ENCODE measurements around the gene REPS2.
"Not testable (repeated sequence)": the region's sequence is repeated elsewhere in the genome, so short reads cannot be mapped to it uniquely, and the experiment has no call there.

REPS2 gene
- 0.21 to 2.9 (median 0.39) reads per million in 3 experiments for total RNA-seq

DNA sequence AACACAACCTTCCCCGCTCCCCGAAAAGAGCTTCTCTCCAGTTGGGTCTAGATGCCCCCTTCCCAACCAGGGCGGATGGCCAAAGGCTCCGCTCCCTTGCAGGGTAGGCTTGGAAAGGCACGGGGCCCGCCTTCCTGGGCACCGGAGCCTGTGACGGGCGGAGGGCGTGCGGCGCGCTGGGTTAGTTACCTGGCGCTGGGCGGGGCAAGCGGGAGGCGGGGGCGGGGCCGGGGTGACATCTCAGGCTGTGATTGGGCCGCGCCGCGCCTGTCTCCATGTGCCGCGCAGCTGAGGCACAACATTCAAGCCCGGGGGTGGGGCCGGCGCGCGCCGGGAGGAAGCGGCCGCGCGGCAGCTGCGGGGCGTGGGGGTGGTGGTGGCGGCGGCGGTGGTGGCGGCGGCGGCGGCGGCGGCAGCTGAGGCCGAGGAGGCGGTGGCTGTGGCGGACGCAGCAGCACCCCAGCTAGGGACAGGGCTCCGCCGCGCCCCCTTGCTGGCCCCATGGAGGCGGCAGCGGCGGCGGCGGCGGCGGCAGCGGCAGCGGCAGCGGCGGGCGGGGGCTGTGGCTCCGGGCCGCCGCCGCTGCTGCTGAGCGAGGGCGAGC, at the start of gene REPS2:
Gene REPS2 (plus strand): TSS at position 298 of the 604 bp plus-strand sequence. CDS start 204 bp downstream, at position 502.
- peak; percentile 65 for DNase-seq

DNA sequence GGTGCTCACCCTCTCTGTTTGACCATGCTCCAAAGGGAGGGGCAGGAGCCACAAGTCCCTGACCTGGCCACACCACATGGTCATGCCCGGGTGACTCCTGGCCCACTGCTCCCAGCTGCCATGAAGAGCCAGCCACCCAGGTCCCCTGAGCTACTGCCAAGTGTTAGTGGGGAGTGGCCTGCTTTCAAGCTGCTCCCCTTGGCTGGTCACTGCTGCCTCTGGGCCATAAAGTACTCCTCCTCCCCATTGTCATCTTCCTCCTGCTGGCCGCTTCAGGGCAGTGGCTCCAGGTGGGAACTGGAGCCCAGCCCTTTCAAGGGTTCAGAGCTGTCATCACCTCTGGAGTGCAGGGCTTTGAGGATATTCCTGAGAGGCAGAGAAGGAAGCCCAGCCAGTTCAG, 49.0 kb upstream of the REPS2 start:
- DNase-seq = no peak

DNA sequence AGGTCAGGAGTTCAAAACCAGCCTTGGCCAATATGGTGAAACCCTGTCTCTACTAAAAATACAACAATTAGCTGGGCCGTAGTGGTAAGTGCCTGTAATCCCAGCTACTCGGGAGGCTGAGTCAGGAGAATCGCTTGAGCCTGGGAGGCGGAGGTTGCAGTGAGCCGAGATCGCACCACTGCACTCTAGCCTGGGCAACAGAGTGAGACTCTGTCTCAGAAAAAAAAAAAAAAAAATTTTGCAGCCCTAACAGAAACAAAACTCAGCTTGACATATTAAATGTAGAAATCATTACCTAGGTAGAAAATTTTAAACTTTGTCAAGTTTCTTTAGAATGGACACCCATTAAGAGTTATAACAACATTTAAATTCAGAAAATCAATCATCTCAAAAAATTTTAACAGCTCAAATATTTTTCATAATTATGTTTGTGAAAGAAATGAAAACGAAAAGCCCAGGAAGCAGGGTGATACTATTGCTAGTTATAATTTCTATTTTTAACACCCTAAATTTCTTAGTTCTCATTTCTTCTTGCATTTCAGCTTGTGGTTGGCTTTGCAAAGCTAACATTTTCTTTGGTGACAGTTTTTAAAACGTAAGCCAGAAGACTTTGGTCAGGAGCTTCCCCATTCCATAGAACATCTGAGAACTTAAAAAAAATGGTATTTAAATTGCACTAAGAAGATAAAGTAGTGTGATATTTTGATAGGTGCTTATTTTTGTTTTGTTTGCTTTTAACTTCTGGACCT, 43.0 kb upstream of the REPS2 start:
- no peak for DNase-seq

DNA sequence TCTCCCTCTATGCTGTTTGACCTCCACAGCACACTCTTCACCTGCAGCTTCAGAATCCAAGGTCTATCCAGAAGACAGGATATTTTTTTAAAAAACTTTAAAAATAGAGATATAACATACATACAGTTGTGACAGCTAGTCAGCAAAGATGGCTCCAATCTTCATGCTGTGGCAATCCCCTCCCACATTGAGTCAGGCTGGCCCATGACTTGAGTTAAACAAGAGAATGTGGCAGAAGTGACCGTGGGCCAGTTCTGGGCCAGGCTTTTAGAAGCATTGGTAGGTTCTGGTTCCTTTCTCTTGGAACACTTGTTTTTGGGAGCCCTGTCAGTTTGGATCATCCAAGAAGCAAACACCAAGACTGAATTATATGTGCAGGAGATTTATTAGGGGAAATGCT, 36.1 kb upstream of the REPS2 start:
- no peak for DNase-seq

DNA sequence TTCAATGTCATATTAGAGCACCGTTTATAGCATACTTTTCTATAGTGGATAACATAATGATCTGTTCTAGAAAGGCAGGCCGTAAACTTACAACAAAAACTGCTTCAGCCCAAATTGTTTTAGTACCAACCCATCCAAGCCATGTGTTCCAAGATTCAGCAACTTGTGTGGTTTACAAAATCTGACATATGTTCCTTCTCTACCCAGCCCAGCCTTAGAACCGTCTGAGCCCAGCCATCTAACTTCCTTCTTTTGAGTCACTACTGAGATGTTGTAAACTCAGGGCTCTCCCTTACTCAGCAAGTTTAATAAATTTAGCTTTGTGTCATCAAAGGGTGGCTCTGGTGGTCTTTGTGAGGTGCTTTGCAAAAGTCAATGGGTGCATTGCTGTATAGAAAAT, 32.4 kb upstream of the REPS2 start:
- no peak for DNase-seq

DNA sequence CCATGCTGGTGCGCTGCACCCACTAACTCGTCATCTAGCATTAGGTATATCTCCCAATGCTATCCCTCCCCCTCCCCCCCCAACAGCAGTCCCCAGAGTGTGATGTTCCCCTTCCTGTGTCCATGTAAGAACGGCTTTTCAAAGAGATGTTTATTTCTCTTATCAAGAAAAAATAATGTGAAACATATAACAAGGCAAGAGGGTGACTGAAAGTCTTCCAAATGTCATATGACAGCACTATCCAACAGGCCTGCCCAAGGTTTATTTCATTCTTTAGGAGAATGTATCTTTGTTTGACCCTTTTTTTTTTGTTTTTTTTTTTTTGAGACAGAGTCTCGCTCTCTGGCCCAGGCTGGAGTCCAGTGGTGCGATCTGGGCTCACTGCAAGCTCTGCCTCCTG, 29.9 kb upstream of the REPS2 start:
- DNase-seq = no peak

DNA sequence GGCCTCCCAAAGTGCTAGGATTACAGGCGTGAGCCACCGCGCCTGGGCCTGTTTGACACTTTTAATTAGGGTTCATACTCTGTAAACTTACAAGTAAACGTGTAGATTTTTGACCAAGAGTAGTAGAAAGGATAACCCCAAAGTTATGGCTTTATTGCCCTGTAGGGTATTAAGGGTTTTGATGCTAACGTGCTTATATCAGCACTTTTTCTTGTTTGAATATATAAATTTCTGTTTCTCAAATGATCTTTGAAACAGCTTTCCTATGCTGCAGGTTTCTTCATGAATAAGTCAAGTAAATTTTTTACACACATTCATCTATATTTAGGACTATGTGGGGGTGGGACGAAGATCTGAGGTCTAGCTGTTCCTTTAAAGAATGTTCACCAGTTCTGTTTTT, 29.3 kb upstream of the REPS2 start:
- DNase-seq = no peak

DNA sequence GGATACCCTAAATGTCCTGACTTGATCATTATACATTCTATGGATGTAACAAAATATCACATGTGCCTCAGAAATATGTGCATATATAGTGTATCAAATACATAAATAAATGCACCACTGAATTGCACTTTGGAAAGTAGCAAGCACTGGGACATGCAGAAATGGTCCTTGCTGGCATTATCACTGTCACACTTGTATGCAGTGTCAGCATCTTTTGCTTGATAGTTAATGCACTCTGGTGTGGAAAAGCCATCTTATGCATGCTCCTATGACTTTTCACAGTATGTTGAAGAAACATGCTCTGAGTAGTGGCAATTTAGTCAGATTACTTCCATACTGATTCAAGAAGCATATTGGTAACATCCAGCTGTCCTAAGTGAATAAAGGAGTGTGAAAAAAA, 27.5 kb upstream of the REPS2 start:
- DNase-seq = no peak

DNA sequence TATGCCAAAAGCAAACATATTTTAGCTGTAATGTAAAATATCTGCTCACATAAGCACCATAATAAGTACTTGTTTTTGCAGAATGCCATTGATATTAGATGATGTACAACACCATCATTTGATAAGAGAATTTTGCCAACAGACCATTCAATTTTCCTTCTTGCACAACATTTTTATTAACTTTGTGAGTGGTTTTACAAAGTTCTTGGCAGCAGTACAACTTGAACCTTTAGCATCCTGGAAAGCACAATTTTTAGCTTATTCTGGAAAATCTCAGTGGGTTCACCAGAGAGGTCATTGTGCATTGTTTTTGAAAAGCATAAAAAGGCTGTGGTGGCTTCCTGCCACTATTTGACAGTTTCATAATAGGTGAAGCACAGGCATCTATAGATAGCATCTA, 26.4 kb upstream of the REPS2 start:
- no peak for DNase-seq

DNA sequence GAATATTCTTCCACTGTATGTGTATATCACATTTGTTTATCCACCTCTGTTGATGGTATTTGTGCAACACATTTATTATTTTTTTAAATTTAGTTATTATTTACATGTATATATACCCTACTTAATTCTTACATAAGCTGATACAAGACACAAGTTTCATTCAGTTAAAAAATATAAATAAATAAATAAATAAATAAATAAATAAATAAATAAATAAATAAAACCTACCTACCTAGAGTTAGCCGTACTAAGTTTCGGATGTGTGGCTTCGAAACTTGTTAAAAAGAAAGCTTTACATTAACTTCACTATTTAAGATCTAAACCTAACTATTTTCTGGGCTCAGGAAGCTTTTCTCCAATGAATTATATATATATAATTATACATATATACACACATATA, 23.3 kb upstream of the REPS2 start:
- no peak for DNase-seq

DNA sequence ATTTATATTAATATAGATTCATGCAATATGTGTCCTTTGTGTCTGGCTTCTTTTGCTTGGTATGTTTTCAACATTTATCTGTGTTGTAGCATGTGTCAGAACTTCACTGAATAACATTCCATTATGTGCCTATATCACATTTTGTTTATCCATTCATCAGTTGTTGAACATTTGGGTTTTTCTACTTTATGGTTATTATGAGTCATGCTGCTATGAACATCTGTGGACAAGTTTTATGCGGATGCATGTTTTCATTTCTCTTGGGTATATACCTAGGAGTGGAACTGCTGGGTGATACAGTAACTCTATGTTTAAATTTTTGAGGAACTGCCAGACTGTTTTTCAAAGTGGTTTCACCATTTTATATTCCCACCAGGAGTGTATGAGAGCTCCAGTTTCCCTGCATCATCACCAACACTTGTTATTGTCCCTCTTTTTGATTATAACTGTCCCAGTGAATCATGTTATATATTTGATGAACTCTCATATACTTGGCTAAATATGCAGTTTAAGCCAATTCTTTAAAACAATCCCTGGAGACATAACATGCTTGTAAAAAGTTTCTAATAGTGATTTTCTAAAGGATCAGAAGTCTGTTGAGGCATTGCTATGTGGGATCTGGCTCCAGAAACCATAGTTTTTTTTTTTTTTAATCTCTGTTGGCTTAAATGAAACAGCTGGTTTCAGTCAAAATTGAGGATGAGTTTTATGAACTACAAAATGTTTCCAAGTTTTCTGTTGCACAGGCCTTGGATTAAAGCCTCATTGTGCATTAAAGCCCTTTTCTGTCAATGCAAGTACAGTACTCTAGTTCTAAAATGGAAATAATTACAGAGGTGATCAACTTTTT, 21.6 kb upstream of the REPS2 start:
- DNase-seq = no peak

DNA sequence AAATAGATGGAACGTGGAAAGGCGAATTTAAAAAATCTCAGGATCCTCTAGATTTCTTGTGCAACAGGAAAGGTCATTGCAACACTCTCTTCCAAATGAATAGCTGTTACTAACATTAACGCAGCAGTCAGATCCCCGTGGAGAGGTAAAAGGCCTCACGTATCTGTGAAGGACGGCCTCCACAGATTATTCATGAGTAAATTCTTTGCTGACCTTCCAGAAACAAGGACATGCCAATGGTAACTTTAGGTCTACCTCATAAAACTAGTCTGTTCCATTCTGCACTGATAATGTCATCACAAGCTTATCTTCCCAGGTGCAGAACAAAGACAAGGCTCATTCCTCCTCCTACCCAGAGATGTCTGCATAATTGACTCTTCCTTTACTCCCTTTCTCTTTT, 16.1 kb upstream of the REPS2 start:
- DNase-seq = no peak

DNA sequence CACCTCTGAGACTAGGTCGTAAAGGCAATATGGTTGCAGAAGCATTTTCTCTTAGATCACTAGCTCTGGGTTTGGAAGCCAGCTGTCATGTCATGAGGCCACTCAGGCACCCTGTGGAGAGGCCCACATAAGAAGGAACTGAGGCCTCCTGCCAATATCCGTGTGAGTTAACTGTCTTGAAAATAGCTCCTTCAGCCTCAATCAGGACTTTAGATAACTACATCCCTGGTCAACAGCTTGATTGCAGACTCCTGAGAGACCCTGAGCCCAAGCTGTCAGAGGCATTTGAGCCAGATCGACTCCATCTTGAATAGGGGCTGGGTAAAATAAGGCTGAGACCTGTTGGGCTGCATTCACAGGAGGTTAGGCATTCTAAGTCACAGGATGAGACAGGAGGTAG, 15.1 kb upstream of the REPS2 start:
- DNase-seq = no peak

DNA sequence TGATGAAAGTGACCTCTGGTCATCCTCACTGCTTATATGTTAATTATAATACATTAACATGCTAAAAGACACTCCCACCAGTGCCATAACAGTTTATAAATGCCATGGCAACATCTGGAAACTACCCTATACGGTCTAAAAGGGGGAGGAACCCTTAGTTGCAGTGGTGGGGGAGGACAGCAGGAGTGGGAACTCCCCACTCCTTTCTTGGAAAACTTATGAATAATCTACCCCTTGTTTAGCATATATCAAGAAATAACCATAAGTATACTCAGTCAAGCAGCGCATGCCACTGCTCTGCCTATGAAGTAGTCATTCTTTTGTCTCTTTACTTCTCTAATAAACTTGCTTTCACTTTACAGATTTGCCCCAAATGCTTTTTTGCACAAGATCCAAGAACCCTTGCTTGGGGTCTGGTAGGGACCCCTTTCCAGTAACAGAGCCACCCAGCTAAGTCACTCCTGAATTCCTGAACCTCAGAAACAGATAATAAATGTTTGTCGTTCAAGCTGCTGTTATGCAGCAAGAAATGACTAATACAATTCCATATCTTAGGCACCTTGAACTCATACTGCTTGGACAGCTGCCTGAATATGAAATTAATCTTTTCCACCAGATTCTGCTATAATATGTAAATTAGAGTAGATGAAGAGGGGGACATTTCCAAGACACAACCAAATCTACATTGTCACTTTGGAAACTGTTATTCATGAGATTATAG, 14.4 kb upstream of the REPS2 start:
- DNase-seq = no peak

DNA sequence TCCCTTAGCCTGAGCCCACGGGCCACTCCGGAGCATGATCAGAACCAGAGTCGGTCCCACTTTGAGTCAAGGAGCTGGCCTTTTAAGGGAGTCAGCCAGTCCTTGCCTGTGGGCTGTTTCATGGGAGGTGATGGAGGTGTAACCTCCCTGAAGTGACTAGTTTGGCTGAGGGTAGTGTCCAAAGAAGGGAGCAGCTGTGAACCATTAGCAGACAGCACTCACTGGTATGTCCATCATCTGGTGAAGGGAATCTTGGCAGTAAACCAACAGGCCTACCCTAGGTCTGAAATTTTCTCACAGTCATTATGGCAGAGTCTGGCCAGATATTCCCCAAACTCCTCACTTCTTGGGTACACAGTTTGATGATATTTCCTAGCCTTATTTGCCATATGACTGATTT, 12.3 kb upstream of the REPS2 start:
- no peak for DNase-seq

DNA sequence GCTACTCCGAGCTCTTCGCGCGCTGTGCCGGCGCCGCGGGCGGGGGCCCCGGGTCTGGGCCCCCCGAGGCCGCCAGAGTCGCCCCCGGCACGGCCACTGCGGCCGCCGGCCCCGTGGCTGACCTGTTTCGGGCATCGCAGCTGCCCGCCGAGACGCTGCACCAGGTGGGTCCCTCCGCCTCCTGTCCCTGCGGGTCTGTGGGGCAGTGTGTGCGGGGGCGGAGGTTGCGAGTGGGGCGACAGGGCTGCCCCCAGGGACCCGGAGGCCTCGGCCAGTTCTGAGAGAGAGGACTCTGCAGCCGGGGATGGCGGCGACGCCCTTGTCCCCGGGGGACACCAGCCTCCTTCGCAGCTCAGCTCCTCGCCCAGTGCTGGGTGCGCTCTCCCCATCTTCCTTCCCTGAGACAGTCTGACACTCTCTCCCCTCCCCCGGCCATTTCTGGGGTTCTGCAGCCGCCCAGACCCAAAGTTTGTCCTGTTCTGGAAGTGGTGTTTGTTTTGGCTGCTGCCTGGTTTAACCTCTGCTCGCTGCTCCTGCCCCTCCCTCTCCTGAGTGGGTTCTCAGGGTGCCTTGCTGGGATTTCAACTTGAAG, 609 bp downstream of the REPS2 start:
- no peak for DNase-seq

DNA sequence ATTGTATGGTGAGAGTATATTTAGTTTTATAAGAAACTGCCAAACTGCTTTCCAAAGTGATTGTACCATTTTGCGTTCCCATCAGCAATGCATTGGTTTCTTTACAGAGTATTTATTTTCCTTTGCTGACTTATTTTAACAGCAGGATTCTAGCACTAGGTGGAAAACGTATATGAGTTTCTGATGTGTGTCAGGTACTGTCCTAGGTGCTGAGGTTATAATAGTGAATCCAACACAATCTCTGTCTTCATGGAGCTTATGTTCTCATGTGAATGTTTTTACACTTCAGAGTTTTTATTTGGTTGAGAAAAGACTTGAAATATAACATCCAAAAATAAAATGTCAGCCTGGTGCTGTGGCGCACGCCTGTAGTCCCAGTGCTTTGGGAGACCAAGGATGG, 4.0 kb downstream of the REPS2 start:
- DNase-seq = no peak

DNA sequence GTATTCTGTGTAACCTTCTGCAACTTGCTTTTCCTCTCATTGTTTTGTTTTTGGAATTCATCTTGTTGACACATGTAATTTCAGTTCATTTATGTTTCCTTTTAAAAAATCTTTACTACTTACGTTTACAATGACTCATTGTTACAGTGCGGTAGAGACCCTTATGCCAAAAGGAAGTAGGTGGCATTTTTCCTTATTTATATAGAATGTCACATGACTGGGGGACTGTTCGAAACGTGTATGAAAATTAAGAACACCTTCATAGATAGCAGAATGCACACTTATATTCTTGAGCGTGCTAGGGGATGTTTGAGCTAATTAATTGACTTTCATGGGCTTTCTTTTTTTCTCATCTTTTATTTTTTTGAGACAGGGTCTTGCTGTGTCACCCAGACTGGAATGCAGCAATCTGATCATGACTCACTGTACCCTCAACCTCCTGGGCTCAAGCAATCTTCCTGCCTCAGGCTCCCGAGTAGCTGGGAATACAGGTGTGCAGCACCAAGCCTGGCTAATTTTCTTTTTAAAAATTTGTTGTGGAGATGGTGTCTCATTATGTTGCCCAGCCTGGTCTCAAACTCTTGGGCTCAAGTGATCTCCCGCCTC, 7.3 kb downstream of the REPS2 start:
- no peak for DNase-seq

DNA sequence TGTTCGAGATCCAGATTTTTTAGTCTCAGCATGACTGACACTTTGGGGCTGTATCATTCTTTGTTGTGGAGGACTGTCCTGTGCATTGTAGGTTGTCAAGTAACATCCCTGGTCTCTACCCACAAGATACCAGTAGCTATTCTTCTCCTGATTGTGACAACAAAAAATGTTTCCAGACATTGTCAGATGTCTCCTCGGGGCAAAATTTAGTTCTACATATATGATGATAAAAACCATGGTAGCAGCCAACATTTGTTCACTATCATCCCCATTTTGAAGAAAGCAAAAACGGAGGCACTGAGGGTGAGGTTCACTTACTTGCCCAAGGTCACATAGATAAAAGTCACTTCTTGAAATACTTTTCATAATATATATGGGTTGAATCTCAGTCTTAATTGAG, 11.3 kb downstream of the REPS2 start:
- no peak for DNase-seq

DNA sequence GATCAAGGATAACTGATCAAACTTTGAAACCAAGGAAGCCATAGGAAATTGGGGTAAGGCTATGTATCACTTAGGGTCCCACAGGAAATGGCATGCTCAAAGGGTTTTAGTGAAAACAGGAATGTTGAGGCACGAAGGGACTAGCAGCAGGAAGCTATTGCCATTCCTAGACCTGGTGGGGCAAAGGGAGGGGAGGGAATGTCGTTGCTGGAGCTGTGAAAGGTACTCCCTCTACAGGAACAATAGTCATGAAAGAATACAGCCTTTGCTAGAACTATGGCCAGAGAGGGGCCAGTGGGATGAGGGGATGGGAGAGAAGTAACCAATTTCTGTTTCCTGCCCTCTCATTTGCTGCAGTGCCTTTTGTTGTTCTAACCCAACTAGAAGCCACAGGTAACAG, 11.9 kb downstream of the REPS2 start:
- no peak for DNase-seq

DNA sequence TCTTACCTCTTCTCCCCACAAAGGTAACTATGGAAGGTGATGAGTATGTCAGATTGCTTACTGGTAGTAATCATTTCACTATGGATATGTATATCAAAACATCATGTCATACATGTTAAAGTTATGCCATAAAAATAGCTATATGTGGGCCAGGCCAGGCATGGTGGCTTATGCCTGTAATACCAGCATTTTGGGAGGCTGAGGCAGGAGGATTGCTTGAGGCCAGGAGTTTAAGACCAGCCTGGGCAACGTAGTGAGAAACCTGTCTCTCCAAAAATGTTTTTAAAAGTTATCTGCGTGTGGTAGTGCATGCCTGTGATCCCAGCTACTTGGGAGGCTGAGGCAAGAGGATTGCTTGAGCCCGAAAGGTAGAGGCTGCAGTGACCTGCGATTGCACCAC, 16.2 kb downstream of the REPS2 start:
- DNase-seq = not testable (repeated sequence)

DNA sequence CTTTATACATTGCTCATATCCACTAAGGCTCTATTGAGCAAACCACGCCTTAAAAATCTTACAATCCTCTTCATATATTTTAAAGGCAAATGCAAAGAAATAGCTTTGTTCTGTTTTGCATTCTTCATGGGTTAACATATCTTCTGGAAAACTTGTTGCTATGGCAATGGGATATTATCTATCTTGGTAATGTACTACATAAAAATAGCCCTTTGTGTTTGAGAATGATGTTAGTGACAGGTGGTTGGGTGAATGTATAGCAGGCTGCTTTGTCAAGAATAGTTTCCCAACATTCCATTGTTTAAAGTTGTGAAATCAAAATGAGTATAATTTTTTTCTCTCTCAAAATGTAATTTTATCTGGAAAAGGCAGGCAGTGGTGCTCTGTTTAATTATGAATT, 16.8 kb downstream of the REPS2 start:
- DNase-seq = no peak
